ENCODE data around the gene AFG3L2. TPM values are rescaled to one million over a fixed set of nuclear protein-coding genes. Genes with fewer than 3 reads are reported as not detected.
"Not testable (repeated sequence)": the region's sequence is repeated elsewhere in the genome, so short reads cannot be mapped to it uniquely, and the experiment has no call there.

AFG3L2 gene
- 112 and 132 TPM in 2 replicates for total RNA-seq (2014; rRNA removed; shearing (Covaris generic))
- polyA plus RNA-seq (2015; cell fraction: cytosol; rRNA removed), result 72.4 and 86.0 TPM in 2 replicates
- polyA plus RNA-seq (2015; cell fraction: nucleus; rRNA removed), result 48.4 and 49.0 TPM in 2 replicates

GRCh38 chr18:12376754-12377555 is at the start of gene AFG3L2:
TSS of gene AFG3L2 (minus strand) at chr18:12377227. CDS start at chr18:12377082, 145 bp downstream.
- in situ Hi-C loops (cut with HindIII; ENCODE audit: low pct_unique_long_range_greater_than_20kb, low sequenced_read_pairs), result no loop called here
- DNase-seq (ENCODE audit: low read depth, low spot score), result peak; percentile 97

- in situ Hi-C loops (cut with HindIII; ENCODE audit: low pct_unique_long_range_greater_than_20kb, low sequenced_read_pairs), result no loop called here
- DNase-seq (ENCODE audit: low read depth, low spot score), result no peak
These were observed 47.2 kb upstream of the AFG3L2 start for GRCh38 chr18:12424252-12424651.

- in situ Hi-C loops (cut with HindIII; ENCODE audit: low pct_unique_long_range_greater_than_20kb, low sequenced_read_pairs), result no loop called here
- DNase-seq (ENCODE audit: low read depth, low spot score), result no peak
These were observed 46.8 kb upstream of the AFG3L2 start for GRCh38 chr18:12423820-12424219.

GRCh38 chr18:12423393-12423792 is 46.4 kb upstream of the AFG3L2 start:
- DNase-seq (ENCODE audit: low read depth, low spot score), result no peak
- in situ Hi-C loops (cut with HindIII; ENCODE audit: low pct_unique_long_range_greater_than_20kb, low sequenced_read_pairs), result no loop called here

GRCh38 chr18:12422936-12423335 is 45.9 kb upstream of the AFG3L2 start:
- in situ Hi-C loops (cut with HindIII; ENCODE audit: low pct_unique_long_range_greater_than_20kb, low sequenced_read_pairs), result no loop called here
- peak; percentile 61 for DNase-seq (ENCODE audit: low read depth, low spot score)

GRCh38 chr18:12421732-12422131 is 44.7 kb upstream of the AFG3L2 start:
- no peak for DNase-seq (ENCODE audit: low read depth, low spot score)
- in situ Hi-C loops (cut with HindIII; ENCODE audit: low pct_unique_long_range_greater_than_20kb, low sequenced_read_pairs), result no loop called here

- DNase-seq (ENCODE audit: low read depth, low spot score), result no peak
- in situ Hi-C loops (cut with HindIII; ENCODE audit: low pct_unique_long_range_greater_than_20kb, low sequenced_read_pairs), result no loop called here
These were observed 43.9 kb upstream of the AFG3L2 start for GRCh38 chr18:12420821-12421421.

GRCh38 chr18:12417687-12418086 is 40.7 kb upstream of the AFG3L2 start:
- in situ Hi-C loops (cut with HindIII; ENCODE audit: low pct_unique_long_range_greater_than_20kb, low sequenced_read_pairs), result no loop called here
- no peak for DNase-seq (ENCODE audit: low read depth, low spot score)

GRCh38 chr18:12416098-12416729 is 39.2 kb upstream of the AFG3L2 start:
- no peak for DNase-seq (ENCODE audit: low read depth, low spot score)
- in situ Hi-C loops (cut with HindIII; ENCODE audit: low pct_unique_long_range_greater_than_20kb, low sequenced_read_pairs), result no loop called here

GRCh38 chr18:12411456-12411855 is 34.4 kb upstream of the AFG3L2 start:
- in situ Hi-C loops (cut with HindIII; ENCODE audit: low pct_unique_long_range_greater_than_20kb, low sequenced_read_pairs), result no loop called here
- no peak for DNase-seq (ENCODE audit: low read depth, low spot score)

- in situ Hi-C loops (cut with HindIII; ENCODE audit: low pct_unique_long_range_greater_than_20kb, low sequenced_read_pairs), result not testable (repeated sequence)
These were observed 33.7 kb upstream of the AFG3L2 start for GRCh38 chr18:12410747-12411146.

GRCh38 chr18:12410081-12410481 is 33.1 kb upstream of the AFG3L2 start:
- DNase-seq (ENCODE audit: low read depth, low spot score), result no peak
- in situ Hi-C loops (cut with HindIII; ENCODE audit: low pct_unique_long_range_greater_than_20kb, low sequenced_read_pairs), result no loop called here

More at GRCh38 chr18:12410747-12411146, 33.7 kb upstream of the AFG3L2 start:
- not testable (repeated sequence) for DNase-seq (ENCODE audit: low read depth, low spot score)

GRCh38 chr18:12409469-12409868 is 32.4 kb upstream of the AFG3L2 start:
- DNase-seq (ENCODE audit: low read depth, low spot score), result no peak
- in situ Hi-C loops (cut with HindIII; ENCODE audit: low pct_unique_long_range_greater_than_20kb, low sequenced_read_pairs), result no loop called here

- in situ Hi-C loops (cut with HindIII; ENCODE audit: low pct_unique_long_range_greater_than_20kb, low sequenced_read_pairs), result no loop called here
- DNase-seq (ENCODE audit: low read depth, low spot score), result peak; percentile 30
These were observed 31.3 kb upstream of the AFG3L2 start for GRCh38 chr18:12408247-12408869.

- DNase-seq (ENCODE audit: low read depth, low spot score), result no peak
- in situ Hi-C loops (cut with HindIII; ENCODE audit: low pct_unique_long_range_greater_than_20kb, low sequenced_read_pairs), result no loop called here
These were observed 29.5 kb upstream of the AFG3L2 start for GRCh38 chr18:12406371-12407111.

GRCh38 chr18:12405066-12405465 is 28.0 kb upstream of the AFG3L2 start:
- no peak for DNase-seq (ENCODE audit: low read depth, low spot score)
- in situ Hi-C loops (cut with HindIII; ENCODE audit: low pct_unique_long_range_greater_than_20kb, low sequenced_read_pairs), result no loop called here
